ENCODE results near the gene C17orf67. TPM values are rescaled to one million over a fixed set of nuclear protein-coding genes. Genes with fewer than 3 reads are reported as not detected.

C17orf67 gene
- total RNA-seq, 1 experiment from 2014 or later: 1.0 TPM

DNA sequence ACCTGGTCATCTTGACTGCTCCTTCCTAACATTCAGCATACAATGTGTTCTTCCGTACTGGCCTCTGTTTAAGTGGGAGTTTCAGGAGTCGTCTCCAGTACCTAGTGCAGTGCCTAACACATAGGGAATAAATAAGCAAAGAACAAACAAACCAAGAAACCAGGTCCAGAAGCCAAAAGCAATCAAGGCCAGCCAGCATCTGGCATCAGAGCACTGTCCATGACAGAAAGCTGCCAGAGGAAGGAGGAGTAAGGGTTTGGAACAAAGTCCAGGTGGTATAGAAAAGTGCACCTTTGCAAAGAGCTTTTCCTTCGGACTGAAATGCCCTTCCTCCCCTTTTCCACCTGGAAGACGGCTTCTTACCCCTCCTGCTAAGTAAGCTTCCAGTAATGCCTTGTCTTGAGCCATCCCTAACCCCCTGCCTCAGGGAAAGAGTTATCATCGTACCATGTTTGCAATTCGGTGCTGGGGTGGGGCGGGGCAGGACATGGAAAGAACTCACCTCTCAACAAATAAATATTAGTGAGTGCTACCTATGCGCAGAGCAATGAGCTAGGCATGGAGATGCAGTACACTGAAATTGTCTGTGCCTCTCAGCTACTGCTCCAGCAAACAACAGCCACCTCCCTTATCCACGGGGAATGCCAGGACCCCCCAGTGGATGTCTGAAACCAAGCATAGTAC is 47.6 kb downstream of the C17orf67 start:
- no peak overlapping the region for H4K91ac ChIP-seq (ENCODE audit: insufficient read length, low read depth, low read length)
- no peaks in the 10 kb centered on the region for H3K79me2 ChIP-seq (ENCODE audit: insufficient read depth, low read length)
- Mint-ChIP-seq H3K27me3 (ENCODE audit: low read depth) (peaks cover 12% of the 10 kb centered on the region), H3K9me3 (no peaks in the 10 kb centered on the region), H3K36me3 (ENCODE audit: insufficient read depth in 1 of 3, low read depth in 3 of 3) (no peaks in the 10 kb centered on the region), H3K4me3 (no peak overlapping the region), H3K27ac (no peak overlapping the region), H3K4me1 (0 out of 4 replicates have a peak, but pooled peaks cover 0 to 5% of the 10 kb centered on the region in 2 experiments)
- no peak overlapping the region for H3K4me2 ChIP-seq (ENCODE audit: insufficient read depth, insufficient read length, low read length)
- H2BK12ac ChIP-seq (ENCODE audit: insufficient read length, low read depth, low read length): no peak overlapping the region
- WGBS (ENCODE audit: extremely low coverage, insufficient read length, low lambda C conversion rate): no CpG with 5 or more reads among the region's 9 CpGs
- no peak overlapping the region for H3K27ac ChIP-seq (ENCODE audit: insufficient read length, low read depth, low read length)
- H4K5ac ChIP-seq (ENCODE audit: insufficient read length, low read depth, low read length): no peak overlapping the region
- no peaks in the 10 kb centered on the region for H3K79me1 ChIP-seq (ENCODE audit: insufficient read depth, low read depth, low read length, poor library complexity, severe bottlenecking)
- no peak overlapping the region for H3K23ac ChIP-seq (ENCODE audit: insufficient read length, low read depth, low read length)
- no peak overlapping the region for H3K4ac ChIP-seq (ENCODE audit: low read depth, low read length)
- no peak overlapping the region for H3K9ac ChIP-seq (ENCODE audit: extremely low read depth, insufficient read length, low read length)
- no peak overlapping the region for H3K14ac ChIP-seq (ENCODE audit: insufficient read depth, low read length)
- no peak overlapping the region for H3T11ph ChIP-seq (ENCODE audit: low read length)
- no peak overlapping the region for H3K18ac ChIP-seq (ENCODE audit: insufficient read length, low read depth, low read length)
- TF ChIP-seq, protein P1, sequence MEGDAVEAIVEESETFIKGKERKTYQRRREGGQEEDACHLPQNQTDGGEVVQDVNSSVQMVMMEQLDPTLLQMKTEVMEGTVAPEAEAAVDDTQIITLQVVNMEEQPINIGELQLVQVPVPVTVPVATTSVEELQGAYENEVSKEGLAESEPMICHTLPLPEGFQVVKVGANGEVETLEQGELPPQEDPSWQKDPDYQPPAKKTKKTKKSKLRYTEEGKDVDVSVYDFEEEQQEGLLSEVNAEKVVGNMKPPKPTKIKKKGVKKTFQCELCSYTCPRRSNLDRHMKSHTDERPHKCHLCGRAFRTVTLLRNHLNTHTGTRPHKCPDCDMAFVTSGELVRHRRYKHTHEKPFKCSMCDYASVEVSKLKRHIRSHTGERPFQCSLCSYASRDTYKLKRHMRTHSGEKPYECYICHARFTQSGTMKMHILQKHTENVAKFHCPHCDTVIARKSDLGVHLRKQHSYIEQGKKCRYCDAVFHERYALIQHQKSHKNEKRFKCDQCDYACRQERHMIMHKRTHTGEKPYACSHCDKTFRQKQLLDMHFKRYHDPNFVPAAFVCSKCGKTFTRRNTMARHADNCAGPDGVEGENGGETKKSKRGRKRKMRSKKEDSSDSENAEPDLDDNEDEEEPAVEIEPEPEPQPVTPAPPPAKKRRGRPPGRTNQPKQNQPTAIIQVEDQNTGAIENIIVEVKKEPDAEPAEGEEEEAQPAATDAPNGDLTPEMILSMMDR (conservative IDR thresholded peaks at IDR 0.05): no peak
- no peak for DNase-seq
- no peak overlapping the region for H3K56ac ChIP-seq (ENCODE audit: insufficient read length, low read depth, low read length)
- no peak overlapping the region for H2AFZ ChIP-seq (ENCODE audit: low read length)
- no peak overlapping the region for H2BK20ac ChIP-seq (ENCODE audit: low read depth, low read length, poor library complexity, severe bottlenecking)
- no peak overlapping the region for H2BK15ac ChIP-seq (ENCODE audit: low read depth, low read length)
- no peak overlapping the region for H2BK5ac ChIP-seq (ENCODE audit: insufficient read length, low read length)
- no peak overlapping the region for H2BK120ac ChIP-seq (ENCODE audit: low read depth, low read length, poor library complexity, severe bottlenecking)
- no peaks in the 10 kb centered on the region for H3K27me3 ChIP-seq (ENCODE audit: insufficient read depth, low read length)
- H3K4me1 ChIP-seq (ENCODE audit: insufficient read depth, low read length): no peaks in the 10 kb centered on the region
- H3K23me2 ChIP-seq (ENCODE audit: insufficient read length, low read depth, low read length, poor library complexity, severe bottlenecking): no peaks in the 10 kb centered on the region
- no peak overlapping the region for H2AK5ac ChIP-seq (ENCODE audit: insufficient read length, low read length)
- no peaks in the 10 kb centered on the region for H3K9me3 ChIP-seq (ENCODE audit: control insufficient read depth, low read depth, low read length)
- no peaks in the 10 kb centered on the region for H4K20me1 ChIP-seq (ENCODE audit: control insufficient read depth, insufficient read depth, insufficient read length)
- H4K8ac ChIP-seq (replicated peaks; ENCODE audit: insufficient read length, low read depth, low read length): no peak overlapping the region

Measured in H9 (cell line).